HG03575 (cell line): ENCODE measurements around the gene ZNF831.

Source experiments
- ATAC-seq: cut with Tn5 transposase; IDR thresholded peaks from one replicate; pipeline ENCODE4 v1.9.1; 2021; ENCODE audit not compliant: unreplicated experiment, insufficient number of reproducible peaks, low FRiP score; ENCODE audit errors: extremely low read depth

ZNF831 gene

DNA sequence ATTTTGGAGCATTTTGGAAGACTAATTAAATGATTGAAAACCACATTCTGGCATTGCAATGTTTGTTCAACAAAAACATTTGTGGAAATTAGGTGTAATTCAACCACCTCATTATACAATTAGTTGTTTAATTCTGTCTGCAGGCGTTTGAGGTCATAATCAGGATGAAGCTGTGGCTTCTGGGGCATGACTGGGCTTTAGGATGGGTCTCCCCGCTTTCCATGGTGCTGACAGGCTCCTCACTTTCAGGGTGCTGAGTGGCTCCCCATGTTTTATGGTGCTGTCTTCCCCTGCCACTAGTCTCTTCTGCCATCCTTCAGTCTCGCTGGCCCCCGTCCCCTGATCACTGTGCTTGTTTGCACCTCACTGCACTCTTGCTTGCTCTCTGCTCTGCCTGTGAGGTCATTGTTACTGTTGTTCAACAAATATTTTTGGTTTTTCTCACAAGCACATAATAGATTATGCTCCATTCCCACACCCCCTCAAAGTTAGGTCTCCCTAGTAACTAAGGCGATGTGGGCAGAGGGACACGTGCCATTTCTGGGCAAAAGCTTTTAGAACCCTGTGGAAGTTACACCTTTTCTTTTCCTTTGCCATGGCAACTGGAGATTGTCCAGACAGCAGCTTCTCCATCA lies 25.4 kb upstream of the ZNF831 start:
- ATAC-seq = no peak

DNA sequence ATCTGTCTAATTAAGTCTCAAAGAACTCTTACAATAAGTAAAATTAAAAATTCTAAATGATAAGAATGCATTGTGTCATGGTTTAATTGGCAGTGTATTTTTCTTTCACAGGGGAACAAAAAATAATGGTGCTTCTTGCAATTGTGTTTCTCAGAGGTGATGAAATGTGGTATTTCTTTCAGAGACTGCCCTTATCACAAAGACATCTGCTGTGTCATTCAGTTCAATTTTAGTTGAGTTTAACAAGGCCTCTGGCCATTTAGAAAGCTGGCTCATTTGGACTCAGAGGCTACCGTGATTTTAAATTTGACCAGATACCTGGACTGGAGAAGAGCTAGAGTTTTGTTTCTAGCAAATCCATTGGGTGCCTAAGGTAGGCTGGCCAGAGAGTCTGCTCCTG lies 23.6 kb upstream of the ZNF831 start:
- no peak for ATAC-seq

- ATAC-seq = no peak
Measured at GRCh38 chr20:59141818-59142581, 21.6 kb upstream of the ZNF831 start.

DNA sequence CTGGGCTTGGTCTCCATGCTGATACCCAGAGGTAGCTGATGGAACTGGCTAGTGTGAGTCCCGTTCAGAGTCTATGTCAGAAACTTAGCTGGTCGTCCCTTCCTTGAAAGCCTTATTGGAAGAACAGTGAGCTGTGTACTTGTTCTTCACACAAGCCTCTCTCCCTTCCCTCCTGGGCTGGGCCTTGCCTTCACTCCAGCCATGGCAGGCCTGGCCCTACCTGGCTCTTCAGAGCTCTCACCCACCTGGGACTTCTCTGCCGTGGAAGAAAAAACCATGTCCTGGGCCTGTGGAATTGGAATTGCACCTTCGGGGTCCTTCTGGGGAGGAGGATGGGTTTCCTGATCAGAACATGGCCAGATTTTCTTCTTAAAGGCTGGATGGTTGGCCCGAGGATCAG lies 20.3 kb upstream of the ZNF831 start:
- no peak for ATAC-seq

GRCh38 chr20:59144179-59144830 lies 19.3 kb upstream of the ZNF831 start:
- ATAC-seq = no peak

GRCh38 chr20:59144831-59145196 lies 18.8 kb upstream of the ZNF831 start:
- ATAC-seq = no peak

DNA sequence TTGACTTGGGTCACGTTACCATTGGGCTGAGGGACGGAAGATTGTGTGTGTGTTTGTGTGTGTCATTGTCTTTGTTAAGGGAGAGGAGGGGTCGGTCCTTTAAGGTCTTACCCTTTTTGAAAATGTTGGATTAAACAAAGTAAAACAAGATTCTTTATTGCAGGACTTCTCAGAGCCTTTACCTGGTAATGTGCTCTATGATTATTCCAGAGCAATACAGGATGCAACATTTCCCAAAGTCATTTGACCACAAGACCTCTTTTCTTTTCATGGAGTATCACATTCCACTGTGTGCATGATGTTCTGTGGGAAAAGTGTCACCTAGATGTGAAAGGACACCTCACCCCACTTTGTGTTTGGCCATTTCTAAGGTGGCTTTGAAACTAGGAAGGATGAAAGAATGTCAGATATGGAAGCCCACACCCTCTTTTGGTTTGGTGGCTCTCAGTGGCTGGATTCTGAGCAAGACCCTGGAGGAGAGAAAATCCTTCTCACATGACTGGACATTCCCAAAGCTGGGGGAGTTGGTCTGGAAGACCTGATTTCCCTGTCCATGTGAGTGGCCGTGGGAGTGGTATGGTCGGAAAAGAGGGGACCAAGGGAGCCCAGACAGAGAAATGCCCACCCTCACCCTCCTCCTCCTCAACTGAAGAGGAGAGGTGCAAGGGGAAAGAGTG lies 18.2 kb upstream of the ZNF831 start:
- no peak for ATAC-seq

DNA sequence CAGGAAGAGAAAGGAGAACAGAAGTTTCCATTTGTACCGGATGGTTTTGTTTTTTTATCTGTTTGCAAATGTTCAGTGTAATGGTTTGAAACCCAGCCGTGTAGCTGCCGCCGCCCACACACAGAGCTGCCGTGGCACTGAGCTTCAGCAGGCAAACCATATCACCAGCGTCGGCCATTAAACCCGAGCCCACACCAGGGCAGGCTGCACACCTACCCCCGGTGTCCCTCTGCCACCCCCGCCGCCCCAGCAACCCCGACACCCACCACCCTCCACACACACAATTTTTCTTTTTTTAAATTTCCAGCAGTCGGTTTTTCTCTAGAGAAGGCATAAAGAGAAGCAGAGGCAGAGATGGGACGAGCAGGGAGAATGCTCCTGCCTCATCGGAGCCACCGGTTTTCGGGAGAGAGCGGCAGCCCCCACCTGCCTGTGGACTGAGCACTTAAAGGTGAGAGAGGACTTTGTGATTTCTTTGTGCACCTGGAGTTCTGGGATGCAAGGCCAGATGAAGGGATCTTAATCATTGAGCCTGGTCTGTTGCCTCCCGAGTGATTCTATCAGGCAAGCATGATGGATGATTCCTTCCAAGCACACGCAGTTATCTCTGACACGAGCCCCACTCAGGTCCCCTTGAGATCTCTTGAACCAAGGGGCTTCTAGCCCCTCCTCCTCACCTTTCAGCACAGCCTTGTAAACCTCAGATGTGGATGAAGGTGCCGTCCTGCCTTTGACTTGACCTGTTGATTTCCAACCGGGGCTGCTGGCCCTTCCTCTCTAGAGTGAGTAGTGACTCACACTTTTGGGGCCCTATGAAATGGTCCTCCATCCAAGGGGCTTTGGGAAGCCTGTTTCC lies 17.5 kb upstream of the ZNF831 start:
- no peak for ATAC-seq

DNA sequence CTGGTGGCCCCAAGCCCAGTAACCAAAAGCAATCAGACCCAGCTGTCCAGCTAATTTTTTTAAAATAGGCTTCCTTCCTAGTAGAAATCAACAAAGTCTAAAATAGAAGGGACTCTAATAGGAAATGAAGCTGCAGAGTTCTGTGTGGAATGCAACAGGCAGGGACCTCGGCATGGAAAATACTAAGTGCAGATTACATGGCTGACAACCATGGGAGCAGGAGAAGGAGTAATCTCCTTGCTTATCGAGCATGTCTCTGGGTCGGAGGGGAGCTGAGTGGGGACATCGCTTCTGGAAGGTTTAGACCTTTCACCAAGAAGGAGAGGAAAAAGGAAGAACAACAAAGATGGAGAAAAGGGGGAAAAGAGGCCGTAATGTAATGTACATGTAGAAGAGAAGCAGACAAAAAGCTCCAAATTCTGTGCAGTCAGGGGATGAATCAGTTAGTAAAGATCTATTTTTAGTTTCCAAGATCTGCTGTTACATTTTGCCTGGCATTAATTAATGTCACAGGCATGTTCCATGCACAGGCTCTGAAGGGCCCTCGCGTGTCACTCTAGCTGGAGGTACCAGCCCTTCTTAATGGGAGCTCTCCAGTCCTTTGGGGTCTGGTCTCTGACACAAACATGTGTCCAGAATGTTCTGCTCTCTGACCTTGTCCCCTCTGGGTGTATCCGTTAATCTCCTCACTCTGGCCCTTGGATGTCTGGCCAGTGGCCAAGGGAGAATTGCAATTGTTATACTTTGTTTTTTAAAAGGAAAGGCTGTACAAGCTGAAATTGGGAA lies 16.6 kb upstream of the ZNF831 start:
- ATAC-seq = no peak

- ATAC-seq = no peak
Measured at GRCh38 chr20:59147586-59147985, 16.0 kb upstream of the ZNF831 start.

DNA sequence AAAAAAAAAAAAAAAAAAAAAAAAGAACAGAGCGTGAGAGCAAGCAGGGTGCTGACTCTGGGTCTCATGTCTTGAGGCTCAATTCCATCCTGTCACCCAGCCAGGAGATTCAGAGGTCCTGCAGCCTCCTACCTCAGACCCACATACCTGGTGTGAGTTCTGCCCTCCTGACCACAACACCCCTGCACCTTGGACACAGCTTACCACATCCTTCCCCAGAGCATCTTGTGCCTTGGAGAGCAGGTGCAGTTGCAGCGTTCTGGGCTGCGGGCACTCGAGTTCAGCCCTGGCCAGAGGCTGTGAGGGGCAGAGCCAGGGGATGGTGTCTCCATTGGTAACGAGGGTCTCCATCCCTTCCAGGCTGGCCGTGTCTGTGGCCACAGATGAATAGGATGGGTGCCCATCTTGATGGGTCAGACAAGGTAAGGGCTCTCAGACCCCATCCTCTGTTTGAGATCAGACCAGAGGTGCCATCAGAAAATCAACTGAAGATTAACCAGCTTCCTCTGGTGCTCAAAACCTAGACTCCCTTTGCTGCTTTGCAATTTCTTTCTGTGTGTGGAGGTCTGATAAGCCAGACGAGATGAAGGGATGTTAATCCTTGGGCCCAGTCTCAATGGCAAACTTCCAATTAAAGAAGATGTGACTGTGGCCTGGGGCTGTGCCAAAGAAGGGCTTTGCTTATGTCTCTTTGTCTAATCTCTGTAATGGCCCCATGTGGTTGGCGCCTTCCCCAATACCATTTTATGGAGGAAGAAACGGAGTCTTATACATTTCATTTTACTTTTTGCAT lies 14.7 kb upstream of the ZNF831 start:
- ATAC-seq = no peak

DNA sequence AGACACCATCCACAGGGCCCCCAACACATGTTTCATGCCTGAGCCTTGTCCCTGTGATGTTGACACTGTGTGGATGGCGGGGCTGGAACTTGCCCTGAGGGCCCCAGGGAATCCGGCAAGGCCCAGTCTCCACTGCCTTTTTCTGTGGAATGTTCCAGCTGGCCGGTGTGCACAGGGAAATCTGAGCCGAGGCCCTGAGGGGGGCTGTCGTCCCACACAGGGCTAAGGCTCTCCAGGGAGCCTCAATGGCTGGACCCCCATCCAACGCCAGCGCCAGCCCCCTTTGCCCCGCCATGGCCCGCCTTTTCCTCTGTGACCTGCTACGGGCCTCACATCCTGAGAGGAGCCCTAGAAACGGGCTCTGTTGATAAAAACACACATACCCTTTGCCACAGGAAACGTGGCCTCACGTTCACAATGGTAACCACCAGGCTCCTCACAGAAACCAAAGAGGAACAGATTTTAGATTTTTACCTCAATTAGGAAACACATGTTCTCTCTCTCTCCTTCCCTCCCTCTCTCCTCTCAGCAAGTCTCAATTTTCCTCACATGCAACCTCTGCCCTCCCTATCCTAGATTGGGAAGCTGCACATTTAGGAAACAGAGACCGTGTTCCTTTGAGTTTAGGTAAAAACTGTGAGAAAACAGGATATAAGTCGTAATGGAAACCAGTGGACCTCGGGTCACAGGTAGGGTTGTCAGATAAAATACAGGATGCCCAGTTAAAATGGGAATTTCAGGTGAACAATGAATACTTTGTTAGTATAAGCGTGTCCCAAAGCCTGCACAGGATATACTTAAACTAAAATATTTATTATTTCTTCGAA lies 13.7 kb upstream of the ZNF831 start:
- no peak for ATAC-seq

GRCh38 chr20:59150821-59151251 lies 12.8 kb upstream of the ZNF831 start:
- no peak for ATAC-seq

DNA sequence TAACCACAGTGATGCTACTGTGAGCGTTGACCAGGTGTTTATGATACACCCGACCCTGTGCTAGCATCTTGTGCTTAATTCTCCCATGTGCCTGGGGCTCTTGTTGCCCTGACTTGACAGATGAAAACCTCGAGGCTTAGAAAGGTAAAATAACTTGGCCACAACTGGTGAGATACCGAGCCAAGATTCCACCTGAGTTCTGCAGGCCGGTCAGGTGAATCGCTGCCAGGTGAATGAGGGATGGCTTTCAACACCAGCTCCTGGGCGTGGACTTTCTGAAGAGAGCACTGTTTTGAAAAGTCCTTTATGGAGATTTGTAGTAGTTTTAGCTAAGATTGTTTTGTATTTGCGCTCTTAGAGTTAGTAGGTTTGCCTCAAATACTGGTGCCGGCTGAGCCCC lies 12.2 kb upstream of the ZNF831 start:
- no peak for ATAC-seq

GRCh38 chr20:59151820-59152219 lies 11.8 kb upstream of the ZNF831 start:
- no peak for ATAC-seq

DNA sequence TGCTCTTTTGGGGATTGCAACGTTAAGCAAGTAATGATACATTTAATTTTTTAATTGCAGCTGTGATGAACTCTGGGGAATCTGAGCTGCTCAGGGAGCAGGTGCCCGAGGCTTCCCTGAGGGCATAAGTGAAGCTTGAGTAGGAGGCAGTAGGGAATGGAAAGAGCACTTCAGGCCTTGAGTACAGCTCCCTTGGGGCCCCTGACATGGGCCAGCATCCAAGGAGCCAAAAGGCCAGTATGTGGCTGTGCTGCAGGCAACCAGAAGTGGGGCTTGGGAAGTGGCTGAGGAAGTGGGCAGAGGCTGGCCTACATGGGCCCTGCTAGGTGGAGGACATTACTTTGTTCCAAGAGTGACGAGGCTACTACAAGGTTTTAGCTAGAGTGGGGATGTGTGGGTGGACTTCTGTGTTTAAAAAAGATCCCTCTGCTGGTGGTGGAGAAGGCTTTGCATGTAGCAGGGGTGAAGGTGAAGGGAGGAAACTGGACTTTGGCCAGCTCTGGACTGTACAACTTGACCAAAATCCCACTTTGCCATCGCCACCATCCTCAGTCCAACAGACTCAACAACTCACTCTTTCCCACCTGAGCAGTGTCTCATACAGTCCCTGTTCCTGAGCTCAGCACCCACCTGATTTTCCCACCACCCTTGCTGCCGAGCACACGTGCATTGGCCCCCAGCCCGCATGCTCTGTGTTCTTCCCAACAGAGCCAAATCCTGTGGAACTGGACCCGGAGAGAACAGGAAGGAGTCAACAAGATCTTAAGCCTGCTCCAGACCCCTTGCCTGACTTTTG lies 10.9 kb upstream of the ZNF831 start:
- ATAC-seq = no peak
